ENCODE results near the gene COPA.
A peak's percentile ranks its signal among the peaks of the same experiment; 100 is the strongest.
"Not testable (repeated sequence)": the region's sequence is repeated elsewhere in the genome, so short reads cannot be mapped to it uniquely, and the experiment has no call there.

Gene COPA

GRCh38 chr1:160342953-160343869, at the start of gene COPA, which contains the start of gene NCSTN:
Gene COPA (minus strand): TSS chr1:160343250. CDS start chr1:160343170, 80 bp downstream.
Gene NCSTN (plus strand): TSS chr1:160343383. CDS start chr1:160343397, 14 bp downstream.
- DNase-seq = peak; percentile 89
- peak within 1 kb of the TSS; percentile 100 for H3K27ac Mint-ChIP-seq
- H3K9me3 Mint-ChIP-seq = no peaks in the 10 kb centered on the region
- H3K27me3 Mint-ChIP-seq = no peaks in the 10 kb centered on the region
- H3K4me1 Mint-ChIP-seq (ENCODE audit: low read depth) = peaks cover 53% of the 10 kb centered on the region
- H3K4me3 Mint-ChIP-seq = peak within 1 kb of the TSS; percentile 100
- peaks cover 93% of the 10 kb centered on the region for H3K36me3 Mint-ChIP-seq (ENCODE audit: low read depth)

GRCh38 chr1:160388406-160388805, 45.4 kb upstream of the COPA start:
- H3K27ac Mint-ChIP-seq; H3K36me3 Mint-ChIP-seq (ENCODE audit: low read depth); H3K4me3 Mint-ChIP-seq; H3K9me3 Mint-ChIP-seq; H3K4me1 Mint-ChIP-seq (ENCODE audit: low read depth); DNase-seq; H3K27me3 Mint-ChIP-seq: not testable (repeated sequence)

- H3K4me1 Mint-ChIP-seq (ENCODE audit: low read depth) = not testable (repeated sequence)
These were observed 41.8 kb upstream of the COPA start for GRCh38 chr1:160384812-160385211.

GRCh38 chr1:160377585-160378206, 34.6 kb upstream of the COPA start:
- Mint-ChIP-seq H3K36me3 (ENCODE audit: low read depth) (no peaks in the 10 kb centered on the region), H3K9me3 (no peaks in the 10 kb centered on the region), H3K27ac (no peak overlapping the region), H3K4me3 (no peak overlapping the region), H3K27me3 (peaks cover 3% of the 10 kb centered on the region), H3K4me1 (ENCODE audit: low read depth) (peaks cover 15% of the 10 kb centered on the region)
- DNase-seq = no peak

More at GRCh38 chr1:160384812-160385211, 41.8 kb upstream of the COPA start:
- H3K9me3 Mint-ChIP-seq; DNase-seq; H3K27ac Mint-ChIP-seq; H3K27me3 Mint-ChIP-seq; H3K36me3 Mint-ChIP-seq (ENCODE audit: low read depth); H3K4me3 Mint-ChIP-seq: not testable (repeated sequence)

- H3K27ac Mint-ChIP-seq = no peak overlapping the region
- H3K4me1 Mint-ChIP-seq (ENCODE audit: low read depth) = peaks cover 15% of the 10 kb centered on the region
- no peaks in the 10 kb centered on the region for H3K9me3 Mint-ChIP-seq
- peaks cover 3% of the 10 kb centered on the region for H3K27me3 Mint-ChIP-seq
- DNase-seq = no peak
- no peaks in the 10 kb centered on the region for H3K36me3 Mint-ChIP-seq (ENCODE audit: low read depth)
- no peak overlapping the region for H3K4me3 Mint-ChIP-seq
These were observed 33.6 kb upstream of the COPA start for GRCh38 chr1:160376525-160377131.

- Mint-ChIP-seq H3K36me3 (ENCODE audit: low read depth) (no peaks in the 10 kb centered on the region), H3K27me3 (peaks cover 3% of the 10 kb centered on the region), H3K4me3 (no peak overlapping the region), H3K27ac (peak overlapping the region; percentile 47), H3K9me3 (no peaks in the 10 kb centered on the region), H3K4me1 (ENCODE audit: low read depth) (peaks cover 15% of the 10 kb centered on the region)
- DNase-seq = no peak
These were observed 32.9 kb upstream of the COPA start for GRCh38 chr1:160375788-160376524.

- Mint-ChIP-seq H3K4me3 (no peak overlapping the region), H3K27me3 (peaks cover 3% of the 10 kb centered on the region)
These were observed 31.5 kb upstream of the COPA start for GRCh38 chr1:160374306-160375110.

GRCh38 chr1:160373696-160374095, 30.6 kb upstream of the COPA start:
- Mint-ChIP-seq H3K27me3 (peaks cover 3% of the 10 kb centered on the region), H3K27ac (no peak overlapping the region), H3K4me1 (ENCODE audit: low read depth) (peaks cover 15% of the 10 kb centered on the region), H3K36me3 (ENCODE audit: low read depth) (no peaks in the 10 kb centered on the region), H3K4me3 (no peak overlapping the region), H3K9me3 (no peaks in the 10 kb centered on the region)
- DNase-seq = no peak

More at GRCh38 chr1:160374306-160375110, 31.5 kb upstream of the COPA start:
- H3K36me3 Mint-ChIP-seq (ENCODE audit: low read depth) = no peaks in the 10 kb centered on the region
- peaks cover 15% of the 10 kb centered on the region for H3K4me1 Mint-ChIP-seq (ENCODE audit: low read depth)
- H3K27ac Mint-ChIP-seq = no peak overlapping the region
- no peak for DNase-seq
- no peaks in the 10 kb centered on the region for H3K9me3 Mint-ChIP-seq

GRCh38 chr1:160371756-160372155, 28.7 kb upstream of the COPA start:
- Mint-ChIP-seq H3K27me3 (peaks cover 3% of the 10 kb centered on the region), H3K9me3 (no peaks in the 10 kb centered on the region), H3K4me3 (no peak overlapping the region), H3K27ac (no peak overlapping the region), H3K36me3 (ENCODE audit: low read depth) (no peaks in the 10 kb centered on the region), H3K4me1 (ENCODE audit: low read depth) (peaks cover 13% of the 10 kb centered on the region)
- no peak for DNase-seq

GRCh38 chr1:160371346-160371631, 28.2 kb upstream of the COPA start:
- no peak overlapping the region for H3K27ac Mint-ChIP-seq
- DNase-seq = no peak

GRCh38 chr1:160370561-160371345, 27.7 kb upstream of the COPA start:
- Mint-ChIP-seq H3K4me3 (no peak overlapping the region), H3K9me3 (no peaks in the 10 kb centered on the region), H3K27me3 (peaks cover 2% of the 10 kb centered on the region), H3K27ac (no peak overlapping the region), H3K4me1 (ENCODE audit: low read depth) (peaks cover 4% of the 10 kb centered on the region), H3K36me3 (ENCODE audit: low read depth) (no peaks in the 10 kb centered on the region)
- DNase-seq = no peak

More at GRCh38 chr1:160371346-160371631, 28.2 kb upstream of the COPA start:
- peaks cover 3% of the 10 kb centered on the region for H3K27me3 Mint-ChIP-seq
- H3K4me1 Mint-ChIP-seq (ENCODE audit: low read depth) = peaks cover 9% of the 10 kb centered on the region
- no peaks in the 10 kb centered on the region for H3K36me3 Mint-ChIP-seq (ENCODE audit: low read depth)
- H3K4me3 Mint-ChIP-seq = no peak overlapping the region
- H3K9me3 Mint-ChIP-seq = no peaks in the 10 kb centered on the region

- no peaks in the 10 kb centered on the region for H3K4me1 Mint-ChIP-seq (ENCODE audit: low read depth)
- no peak overlapping the region for H3K4me3 Mint-ChIP-seq
- H3K27me3 Mint-ChIP-seq = no peaks in the 10 kb centered on the region
- no peaks in the 10 kb centered on the region for H3K9me3 Mint-ChIP-seq
- H3K27ac Mint-ChIP-seq = no peak overlapping the region
- no peak for DNase-seq
- H3K36me3 Mint-ChIP-seq (ENCODE audit: low read depth) = no peaks in the 10 kb centered on the region
These were observed 26.0 kb upstream of the COPA start for GRCh38 chr1:160369087-160369486.
